Calu3 (cell line): ENCODE results near the gene NUP35. TPM values are rescaled to one million over a fixed set of nuclear protein-coding genes. Genes with fewer than 3 reads are reported as not detected.

ENCODE experiments used
- Bru-seq: library from RNA; stranded (reverse); fragments of 400-500 nt; gene quantifications from one replicate; lab custom pipeline; 2021; lab: Mats Ljungman, UMichigan
- BruChase-seq, 2 experiments: library from RNA; stranded (reverse); fragments of 400-500 nt; gene quantifications; one replicate each; lab custom pipeline; 2021; lab: Mats Ljungman, UMichigan
- BruUV-seq: library from RNA; stranded (reverse); fragments of 400-500 nt; replicated peaks from 2 replicates; lab custom pipeline; 2021; lab: Mats Ljungman, UMichigan
- CTCF ChIA-PET: fragments of 300-600 bp; sonication (Branson Sonifier 250); formaldehyde crosslinking; loops from one replicate; lab custom pipeline; 2022; ENCODE audit warnings: antibody characterized with exemption; lab: Charles Lee
- DNase-seq: peaks from one replicate; pipeline ENCODE4 v3.0.0; 2022
- H3K27ac Mint-ChIP-seq: one replicate; pipeline ENCODE4 v1.8.0; 2022; ENCODE audit warnings: mixed read lengths; ENCODE audit not compliant: unreplicated experiment
- H3K27me3 Mint-ChIP-seq: one replicate; pipeline ENCODE4 v1.8.0; 2022; ENCODE audit warnings: mixed read lengths; ENCODE audit not compliant: unreplicated experiment
- H3K36me3 Mint-ChIP-seq: one replicate; pipeline ENCODE4 v1.8.0; 2022; ENCODE audit warnings: mild to moderate bottlenecking, moderate library complexity, mixed read lengths; ENCODE audit not compliant: insufficient read depth, unreplicated experiment
- H3K4me1 Mint-ChIP-seq: one replicate; pipeline ENCODE4 v1.8.0; 2022; ENCODE audit warnings: mild to moderate bottlenecking, low read depth, mixed read lengths; ENCODE audit not compliant: unreplicated experiment
- H3K4me3 Mint-ChIP-seq: one replicate; pipeline ENCODE4 v1.8.0; 2022; ENCODE audit warnings: mild to moderate bottlenecking, low read depth, moderate library complexity, mixed read lengths; ENCODE audit not compliant: unreplicated experiment
- H3K9me3 Mint-ChIP-seq: one replicate; pipeline ENCODE4 v1.8.0; 2022; ENCODE audit warnings: low read depth, mixed read lengths; ENCODE audit not compliant: unreplicated experiment
- intact Hi-C: fragments of 100-400 bp; cut with micrococcal nuclease; formaldehyde crosslinking; loops from one replicate; pipeline ENCODE4 v1.10.0; 2022; ENCODE audit not compliant: unreplicated experiment
- long read RNA-seq: library from polyadenylated mRNA; stranded (forward); transcript quantifications from one replicate; pipeline ENCODE4 v2.0.0, GENCODE V29; 2022
- total RNA-seq: library from RNA; stranded (reverse); gene quantifications from 2 replicates; pipeline ENCODE4 v1.2.3, GENCODE V29; 2022
- TF ChIP-seq, protein P1 (sequence below): fragments of 200-600 bp; IDR thresholded peaks from one replicate; pipeline ENCODE4 v1.8.0; 2022; ENCODE audit warnings: antibody characterized with exemption; ENCODE audit not compliant: unreplicated experiment

NUP35 gene, protein sequence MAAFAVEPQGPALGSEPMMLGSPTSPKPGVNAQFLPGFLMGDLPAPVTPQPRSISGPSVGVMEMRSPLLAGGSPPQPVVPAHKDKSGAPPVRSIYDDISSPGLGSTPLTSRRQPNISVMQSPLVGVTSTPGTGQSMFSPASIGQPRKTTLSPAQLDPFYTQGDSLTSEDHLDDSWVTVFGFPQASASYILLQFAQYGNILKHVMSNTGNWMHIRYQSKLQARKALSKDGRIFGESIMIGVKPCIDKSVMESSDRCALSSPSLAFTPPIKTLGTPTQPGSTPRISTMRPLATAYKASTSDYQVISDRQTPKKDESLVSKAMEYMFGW
- total RNA-seq (35.9 and 38.5 TPM in 2 replicates), Bru-seq, nascent RNA (percentile 92 among the genes with signal in this experiment), BruChase-seq, experiment 1, labeled RNA remaining after a 6-hour chase (percentile 72 among the genes with signal in this experiment), BruChase-seq, experiment 2, labeled RNA remaining after a 2-hour chase (percentile 78 among the genes with signal in this experiment)
- long read RNA-seq, transcript NUP35-201 (9 exons, 1,633 nt) = major isoform, 59 of 68 reads
- long read RNA-seq, partial matches to known transcripts = 0 of 68 reads
- long read RNA-seq, other reads (novel, unspliced or antisense) = 7 of 68 reads

DNA sequence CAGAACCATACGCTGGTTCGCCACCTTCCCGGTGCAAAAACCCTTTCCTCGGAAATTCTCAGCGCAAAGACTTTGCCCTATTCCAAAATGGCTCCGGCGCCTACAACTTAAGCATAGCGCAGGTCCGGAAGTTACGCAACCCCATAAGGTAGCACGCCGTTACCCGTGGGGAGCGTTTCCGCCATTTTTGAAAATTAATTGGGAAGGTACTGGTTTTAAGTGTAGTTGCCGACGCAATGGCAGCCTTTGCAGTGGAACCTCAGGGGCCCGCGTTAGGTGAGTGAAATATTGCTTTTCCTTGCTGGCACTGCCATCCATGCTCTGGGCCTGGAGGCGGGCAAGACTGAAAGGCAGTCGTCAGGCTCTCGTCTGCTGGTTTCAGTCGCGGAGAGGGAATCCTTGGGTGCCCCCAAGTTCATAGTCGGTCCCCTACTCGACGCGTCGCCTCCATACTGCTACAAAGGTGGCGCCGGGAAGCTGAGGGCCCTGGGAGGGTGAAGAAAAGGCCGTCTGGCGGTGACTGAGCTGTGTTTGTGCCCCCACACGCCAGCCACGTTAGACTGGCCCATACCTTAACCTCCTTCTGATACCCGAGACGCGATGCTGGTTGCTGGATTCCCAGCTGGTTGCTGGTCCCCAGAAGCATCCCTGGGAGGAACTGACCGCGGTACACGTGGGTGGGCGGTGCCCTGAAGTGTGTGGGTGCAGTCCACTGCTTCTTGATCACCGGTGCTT is at the start of gene NUP35:
Gene NUP35 (plus strand): TSS at position 222 of the 735 bp plus-strand sequence. CDS start 15 bp downstream, at position 237.
- TF ChIP-seq, protein P1, sequence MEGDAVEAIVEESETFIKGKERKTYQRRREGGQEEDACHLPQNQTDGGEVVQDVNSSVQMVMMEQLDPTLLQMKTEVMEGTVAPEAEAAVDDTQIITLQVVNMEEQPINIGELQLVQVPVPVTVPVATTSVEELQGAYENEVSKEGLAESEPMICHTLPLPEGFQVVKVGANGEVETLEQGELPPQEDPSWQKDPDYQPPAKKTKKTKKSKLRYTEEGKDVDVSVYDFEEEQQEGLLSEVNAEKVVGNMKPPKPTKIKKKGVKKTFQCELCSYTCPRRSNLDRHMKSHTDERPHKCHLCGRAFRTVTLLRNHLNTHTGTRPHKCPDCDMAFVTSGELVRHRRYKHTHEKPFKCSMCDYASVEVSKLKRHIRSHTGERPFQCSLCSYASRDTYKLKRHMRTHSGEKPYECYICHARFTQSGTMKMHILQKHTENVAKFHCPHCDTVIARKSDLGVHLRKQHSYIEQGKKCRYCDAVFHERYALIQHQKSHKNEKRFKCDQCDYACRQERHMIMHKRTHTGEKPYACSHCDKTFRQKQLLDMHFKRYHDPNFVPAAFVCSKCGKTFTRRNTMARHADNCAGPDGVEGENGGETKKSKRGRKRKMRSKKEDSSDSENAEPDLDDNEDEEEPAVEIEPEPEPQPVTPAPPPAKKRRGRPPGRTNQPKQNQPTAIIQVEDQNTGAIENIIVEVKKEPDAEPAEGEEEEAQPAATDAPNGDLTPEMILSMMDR = no peak
- Mint-ChIP-seq H3K27me3 (no peaks in the 10 kb centered on the region), H3K4me1 (peaks cover 19% of the 10 kb centered on the region), H3K36me3 (peaks cover 31% of the 10 kb centered on the region), H3K27ac (peak within 1 kb of the TSS; percentile 93), H3K4me3 (peak within 1 kb of the TSS; percentile 88), H3K9me3 (no peaks in the 10 kb centered on the region)
- intact Hi-C loops = no loop called here
- CTCF ChIA-PET = interaction anchor here (1.2 kb wide), 1 partner anchor 45 kb away, joined by 3 read pairs; the partner anchor contains the start of gene DUSP19
- BruUV-seq = TSS peak; percentile 93
- DNase-seq = peak; percentile 91

DNA sequence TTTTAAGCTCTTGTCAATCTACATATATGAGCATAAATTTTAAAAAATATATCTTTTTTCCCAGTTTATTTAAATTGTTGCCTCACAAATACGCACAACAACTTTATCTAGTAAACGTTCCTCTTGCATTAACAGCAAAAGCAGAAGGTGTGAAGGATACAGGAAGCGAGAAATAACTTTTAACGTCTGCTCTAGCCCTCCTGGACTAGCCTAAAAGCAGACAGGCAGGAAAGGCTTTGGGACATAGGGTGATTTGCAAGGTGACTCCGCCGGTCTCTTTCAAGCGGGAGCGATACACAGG is 46.1 kb upstream of the NUP35 start:
- CTCF ChIA-PET = interaction anchor here (1.0 to 1.5 kb wide), 2 partner anchors 16 to 27 kb away, joined by 3 read pairs; no protein-coding TSS in a partner anchor
- no TSS peak for BruUV-seq
- TF ChIP-seq, protein P1 = no peak
- DNase-seq = no peak
- H3K4me3 Mint-ChIP-seq = peak overlapping the region; percentile 83
- intact Hi-C loops = loop anchor here (5.0 kb wide), 1 partner anchor 49 kb away; no protein-coding TSS in a partner anchor
- peaks cover 13% of the 10 kb centered on the region for H3K36me3 Mint-ChIP-seq
- no peaks in the 10 kb centered on the region for H3K9me3 Mint-ChIP-seq
- H3K27ac Mint-ChIP-seq = peak overlapping the region; percentile 85
- H3K27me3 Mint-ChIP-seq = no peaks in the 10 kb centered on the region
- no peaks in the 10 kb centered on the region for H3K4me1 Mint-ChIP-seq

DNA sequence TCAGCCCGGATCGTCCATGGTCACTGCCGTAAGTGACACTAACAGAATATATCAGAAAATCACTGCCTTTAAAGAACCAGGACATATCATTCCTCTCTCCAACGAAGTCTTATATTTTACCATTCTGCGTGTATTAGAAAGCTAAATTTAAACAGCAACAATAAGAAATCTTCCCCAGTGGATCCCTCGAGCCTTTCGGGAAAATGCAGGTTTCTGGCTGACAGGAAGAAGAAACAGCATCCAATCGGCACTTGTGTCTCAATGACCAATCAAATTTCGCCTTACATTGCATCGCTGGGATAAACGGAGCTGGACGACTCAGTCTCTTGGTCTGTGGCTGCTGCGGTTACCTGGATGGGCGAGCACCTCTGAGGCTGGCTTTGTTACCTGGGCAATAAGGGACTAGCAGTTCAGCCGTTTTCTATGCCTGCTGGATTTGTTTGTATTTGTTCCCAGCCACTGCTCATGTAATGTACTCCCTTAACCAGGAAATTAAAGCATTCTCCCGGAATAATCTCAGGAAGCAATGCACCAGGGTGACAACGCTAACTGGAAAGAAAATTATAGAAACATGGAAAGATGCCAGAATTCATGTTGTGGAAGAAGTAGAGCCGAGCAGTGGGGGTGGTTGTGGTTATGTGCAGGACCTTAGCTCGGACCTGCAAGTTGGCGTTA is 45.6 kb upstream of the NUP35 start, which contains the start of gene DUSP19:
Gene DUSP19 (plus strand): TSS at position 284 of the 675 bp plus-strand sequence. CDS start 187 bp downstream, at position 471.
- intact Hi-C loops = loop anchor here (5.0 kb wide), 1 partner anchor 49 kb away; no protein-coding TSS in a partner anchor
- H3K36me3 Mint-ChIP-seq = peaks cover 13% of the 10 kb centered on the region

More for the DNA sequence above, 45.6 kb upstream of the NUP35 start, which contains the start of gene DUSP19:
- peak within 1 kb of the TSS; percentile 83 for H3K4me3 Mint-ChIP-seq
- CTCF ChIA-PET = interaction anchor here (1.0 to 1.5 kb wide), 4 partner anchors 13 to 46 kb away, joined by 3 read pairs; no protein-coding TSS in a partner anchor
- DNase-seq = peak; percentile 94
- H3K9me3 Mint-ChIP-seq = no peaks in the 10 kb centered on the region
- no peaks in the 10 kb centered on the region for H3K4me1 Mint-ChIP-seq
- H3K27me3 Mint-ChIP-seq = no peaks in the 10 kb centered on the region
- H3K27ac Mint-ChIP-seq = peak within 1 kb of the TSS; percentile 85
- TF ChIP-seq, protein P1 = no peak
- TSS peak; percentile 48 for BruUV-seq
